ENCODE results near the gene TBC1D14.

DNA sequence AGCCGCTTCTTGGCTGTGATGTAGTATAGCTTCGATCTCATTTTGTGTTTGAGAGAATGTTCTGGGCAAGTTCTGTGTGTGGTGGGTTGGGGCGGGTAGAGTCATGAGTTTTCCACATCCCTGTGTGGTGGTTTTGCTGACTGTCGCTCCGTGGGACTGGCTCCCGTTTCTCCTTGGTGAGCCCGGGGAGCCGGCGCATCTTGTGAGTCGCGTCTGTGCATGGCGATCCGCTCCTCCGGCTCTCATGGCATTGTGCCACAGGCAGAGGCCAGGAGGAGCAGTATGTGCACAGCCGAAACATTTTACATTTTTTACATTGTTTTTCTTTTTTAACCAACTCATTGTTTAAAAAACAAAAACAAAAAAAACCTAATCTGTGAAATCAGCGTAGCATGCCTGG lies 27.7 kb upstream of the TBC1D14 start:
- TF ChIP-seq, protein P1, sequence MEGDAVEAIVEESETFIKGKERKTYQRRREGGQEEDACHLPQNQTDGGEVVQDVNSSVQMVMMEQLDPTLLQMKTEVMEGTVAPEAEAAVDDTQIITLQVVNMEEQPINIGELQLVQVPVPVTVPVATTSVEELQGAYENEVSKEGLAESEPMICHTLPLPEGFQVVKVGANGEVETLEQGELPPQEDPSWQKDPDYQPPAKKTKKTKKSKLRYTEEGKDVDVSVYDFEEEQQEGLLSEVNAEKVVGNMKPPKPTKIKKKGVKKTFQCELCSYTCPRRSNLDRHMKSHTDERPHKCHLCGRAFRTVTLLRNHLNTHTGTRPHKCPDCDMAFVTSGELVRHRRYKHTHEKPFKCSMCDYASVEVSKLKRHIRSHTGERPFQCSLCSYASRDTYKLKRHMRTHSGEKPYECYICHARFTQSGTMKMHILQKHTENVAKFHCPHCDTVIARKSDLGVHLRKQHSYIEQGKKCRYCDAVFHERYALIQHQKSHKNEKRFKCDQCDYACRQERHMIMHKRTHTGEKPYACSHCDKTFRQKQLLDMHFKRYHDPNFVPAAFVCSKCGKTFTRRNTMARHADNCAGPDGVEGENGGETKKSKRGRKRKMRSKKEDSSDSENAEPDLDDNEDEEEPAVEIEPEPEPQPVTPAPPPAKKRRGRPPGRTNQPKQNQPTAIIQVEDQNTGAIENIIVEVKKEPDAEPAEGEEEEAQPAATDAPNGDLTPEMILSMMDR (IDR thresholded peaks at IDR 0.05), result no peak
- TF ChIP-seq POLR2A (IDR thresholded peaks at IDR 0.05), result no peak
